SU-DHL-6 (cell line): ENCODE results near the gene NFE2L3.

Experiments
- EZH2phosphoT487 ChIP-seq: fragments of 200-600 bp; sonication (generic), shearing (Covaris generic); conservative IDR thresholded peaks from 2 replicates; pipeline ENCODE4 v1.6.1; 2018; ENCODE audit warnings: mild to moderate bottlenecking, antibody characterized with exemption, low read length, moderate library complexity, mixed read lengths
- TF ChIP-seq, protein P1 (sequence below): fragments of 200-600 bp; sonication (generic); IDR thresholded peaks from one replicate; pipeline ENCODE4 v1.5.1; 2017; ENCODE audit warnings: antibody characterized with exemption, mild to moderate bottlenecking, low read length, moderate library complexity; ENCODE audit not compliant: insufficient read depth, poor library complexity, severe bottlenecking

DNA sequence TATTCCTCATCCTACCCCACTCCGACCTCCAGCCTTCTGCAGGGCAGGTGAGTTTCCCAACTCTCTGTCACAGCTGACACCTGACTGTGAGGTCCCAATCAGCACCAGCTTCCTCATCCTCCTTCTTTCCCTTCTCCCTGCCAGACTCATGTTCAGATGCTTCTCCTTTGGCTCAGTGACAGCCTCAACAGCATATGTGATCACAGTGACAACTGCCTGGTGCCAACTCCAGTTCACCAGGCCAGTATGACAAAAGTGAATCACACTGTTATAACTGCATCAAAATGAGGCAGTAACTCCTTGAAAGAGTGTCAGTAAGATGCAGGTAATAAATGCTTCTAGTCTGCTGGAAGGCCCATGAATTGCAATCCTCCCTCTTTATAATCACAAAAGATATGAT is 46.8 kb upstream of the NFE2L3 start:
- TF ChIP-seq, protein P1, sequence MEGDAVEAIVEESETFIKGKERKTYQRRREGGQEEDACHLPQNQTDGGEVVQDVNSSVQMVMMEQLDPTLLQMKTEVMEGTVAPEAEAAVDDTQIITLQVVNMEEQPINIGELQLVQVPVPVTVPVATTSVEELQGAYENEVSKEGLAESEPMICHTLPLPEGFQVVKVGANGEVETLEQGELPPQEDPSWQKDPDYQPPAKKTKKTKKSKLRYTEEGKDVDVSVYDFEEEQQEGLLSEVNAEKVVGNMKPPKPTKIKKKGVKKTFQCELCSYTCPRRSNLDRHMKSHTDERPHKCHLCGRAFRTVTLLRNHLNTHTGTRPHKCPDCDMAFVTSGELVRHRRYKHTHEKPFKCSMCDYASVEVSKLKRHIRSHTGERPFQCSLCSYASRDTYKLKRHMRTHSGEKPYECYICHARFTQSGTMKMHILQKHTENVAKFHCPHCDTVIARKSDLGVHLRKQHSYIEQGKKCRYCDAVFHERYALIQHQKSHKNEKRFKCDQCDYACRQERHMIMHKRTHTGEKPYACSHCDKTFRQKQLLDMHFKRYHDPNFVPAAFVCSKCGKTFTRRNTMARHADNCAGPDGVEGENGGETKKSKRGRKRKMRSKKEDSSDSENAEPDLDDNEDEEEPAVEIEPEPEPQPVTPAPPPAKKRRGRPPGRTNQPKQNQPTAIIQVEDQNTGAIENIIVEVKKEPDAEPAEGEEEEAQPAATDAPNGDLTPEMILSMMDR, result no peak
- TF ChIP-seq EZH2phosphoT487, result no peak
